ENCODE results near the gene GTPBP2. TPM values are rescaled to one million over a fixed set of nuclear protein-coding genes. Genes with fewer than 3 reads are reported as not detected.

Gene GTPBP2
- total and polyA plus RNA-seq, 2 of the 13 experiments (the other 11 are each of a cell fraction or from before 2014, with no cell fraction given), result 26.9 to 88.2 TPM

DNA sequence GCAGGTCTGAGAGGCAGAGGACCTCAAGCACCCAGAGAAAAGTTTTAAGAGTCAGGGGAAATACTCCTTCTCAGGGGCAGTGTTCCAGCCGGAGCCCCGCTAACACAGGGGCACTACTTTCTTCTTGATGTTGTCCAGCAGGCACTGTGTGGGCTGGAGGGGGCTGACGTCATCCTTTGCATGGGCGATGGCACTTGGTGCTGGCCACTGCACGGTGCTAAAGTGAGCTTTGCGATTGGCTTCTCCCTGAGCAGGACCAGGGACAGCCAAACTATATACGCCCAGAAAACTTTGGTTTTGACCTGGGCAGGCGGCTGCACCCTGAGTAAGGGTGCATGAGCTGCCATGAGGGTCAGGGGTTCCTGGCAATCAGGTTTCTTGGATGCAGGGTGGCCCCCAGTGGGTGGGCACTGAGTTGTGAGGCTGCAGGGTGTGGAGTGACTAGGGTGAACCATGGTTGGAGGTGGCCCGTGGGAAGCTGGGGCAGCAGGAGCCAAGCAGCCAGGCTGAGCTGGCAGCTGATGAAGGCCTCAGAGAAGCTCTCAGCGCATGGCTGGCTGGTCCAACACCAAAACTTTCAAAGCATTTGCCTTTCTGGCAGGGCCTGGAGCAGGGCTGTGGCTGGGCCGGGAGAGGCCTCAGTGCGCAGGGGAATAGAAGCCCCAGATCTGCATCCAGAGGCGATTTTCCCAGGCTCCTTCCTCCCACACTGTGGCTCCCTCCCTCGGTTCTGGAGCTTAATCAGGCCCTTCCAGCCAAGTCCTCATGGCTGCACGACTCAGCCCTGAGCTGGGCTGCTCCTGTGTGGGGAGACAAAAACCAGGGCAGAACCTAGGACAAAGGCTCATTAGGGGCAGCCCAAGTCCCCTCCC lies 40.2 kb upstream of the GTPBP2 start (continued):
- TF ChIP-seq, protein P1, sequence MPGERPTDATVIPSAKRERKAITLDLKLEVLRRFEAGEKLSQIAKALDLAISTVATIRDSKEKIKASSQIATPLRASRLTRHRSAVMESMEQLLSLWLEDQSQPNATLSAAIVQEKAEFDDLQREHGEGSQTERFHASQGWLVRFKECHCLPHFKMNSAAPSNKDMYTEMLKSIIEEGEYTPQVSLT (CRISPR knock-in tag; IDR thresholded peaks at IDR 0.05; ENCODE audit: borderline replicate concordance, low read depth), result no peak
- TF ChIP-seq GTF3A (CRISPR knock-in tag; conservative IDR thresholded peaks at IDR 0.05), result 0 out of 2 replicates have a peak, but pooled peaks have one; percentile 2
- TF ChIP-seq, protein P2, sequence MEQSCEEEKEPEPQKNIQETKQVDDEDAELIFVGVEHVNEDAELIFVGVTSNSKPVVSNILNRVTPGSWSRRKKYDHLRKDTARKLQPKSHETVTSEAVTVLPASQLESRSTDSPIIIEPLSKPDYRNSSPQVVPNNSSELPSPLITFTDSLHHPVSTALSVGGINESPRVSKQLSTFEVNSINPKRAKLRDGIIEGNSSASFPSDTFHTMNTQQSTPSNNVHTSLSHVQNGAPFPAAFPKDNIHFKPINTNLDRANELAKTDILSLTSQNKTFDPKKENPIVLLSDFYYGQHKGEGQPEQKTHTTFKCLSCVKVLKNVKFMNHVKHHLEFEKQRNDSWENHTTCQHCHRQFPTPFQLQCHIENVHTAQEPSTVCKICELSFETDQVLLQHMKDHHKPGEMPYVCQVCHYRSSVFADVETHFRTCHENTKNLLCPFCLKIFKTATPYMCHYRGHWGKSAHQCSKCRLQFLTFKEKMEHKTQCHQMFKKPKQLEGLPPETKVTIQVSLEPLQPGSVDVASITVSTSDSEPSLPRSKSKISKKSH (CRISPR knock-in tag; IDR thresholded peaks at IDR 0.05; ENCODE audit: borderline replicate concordance), result peak; percentile 55; the same call in 1 of the 2 replicates
- TF ChIP-seq, protein P3, sequence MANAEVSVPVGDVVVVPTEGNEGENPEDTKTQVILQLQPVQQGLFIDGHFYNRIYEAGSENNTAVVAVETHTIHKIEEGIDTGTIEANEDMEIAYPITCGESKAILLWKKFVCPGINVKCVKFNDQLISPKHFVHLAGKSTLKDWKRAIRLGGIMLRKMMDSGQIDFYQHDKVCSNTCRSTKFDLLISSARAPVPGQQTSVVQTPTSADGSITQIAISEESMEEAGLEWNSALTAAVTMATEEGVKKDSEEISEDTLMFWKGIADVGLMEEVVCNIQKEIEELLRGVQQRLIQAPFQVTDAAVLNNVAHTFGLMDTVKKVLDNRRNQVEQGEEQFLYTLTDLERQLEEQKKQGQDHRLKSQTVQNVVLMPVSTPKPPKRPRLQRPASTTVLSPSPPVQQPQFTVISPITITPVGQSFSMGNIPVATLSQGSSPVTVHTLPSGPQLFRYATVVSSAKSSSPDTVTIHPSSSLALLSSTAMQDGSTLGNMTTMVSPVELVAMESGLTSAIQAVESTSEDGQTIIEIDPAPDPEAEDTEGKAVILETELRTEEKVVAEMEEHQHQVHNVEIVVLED (CRISPR knock-in tag; IDR thresholded peaks at IDR 0.05; ENCODE audit: borderline replicate concordance), result no peak
- TF ChIP-seq, protein P4, sequence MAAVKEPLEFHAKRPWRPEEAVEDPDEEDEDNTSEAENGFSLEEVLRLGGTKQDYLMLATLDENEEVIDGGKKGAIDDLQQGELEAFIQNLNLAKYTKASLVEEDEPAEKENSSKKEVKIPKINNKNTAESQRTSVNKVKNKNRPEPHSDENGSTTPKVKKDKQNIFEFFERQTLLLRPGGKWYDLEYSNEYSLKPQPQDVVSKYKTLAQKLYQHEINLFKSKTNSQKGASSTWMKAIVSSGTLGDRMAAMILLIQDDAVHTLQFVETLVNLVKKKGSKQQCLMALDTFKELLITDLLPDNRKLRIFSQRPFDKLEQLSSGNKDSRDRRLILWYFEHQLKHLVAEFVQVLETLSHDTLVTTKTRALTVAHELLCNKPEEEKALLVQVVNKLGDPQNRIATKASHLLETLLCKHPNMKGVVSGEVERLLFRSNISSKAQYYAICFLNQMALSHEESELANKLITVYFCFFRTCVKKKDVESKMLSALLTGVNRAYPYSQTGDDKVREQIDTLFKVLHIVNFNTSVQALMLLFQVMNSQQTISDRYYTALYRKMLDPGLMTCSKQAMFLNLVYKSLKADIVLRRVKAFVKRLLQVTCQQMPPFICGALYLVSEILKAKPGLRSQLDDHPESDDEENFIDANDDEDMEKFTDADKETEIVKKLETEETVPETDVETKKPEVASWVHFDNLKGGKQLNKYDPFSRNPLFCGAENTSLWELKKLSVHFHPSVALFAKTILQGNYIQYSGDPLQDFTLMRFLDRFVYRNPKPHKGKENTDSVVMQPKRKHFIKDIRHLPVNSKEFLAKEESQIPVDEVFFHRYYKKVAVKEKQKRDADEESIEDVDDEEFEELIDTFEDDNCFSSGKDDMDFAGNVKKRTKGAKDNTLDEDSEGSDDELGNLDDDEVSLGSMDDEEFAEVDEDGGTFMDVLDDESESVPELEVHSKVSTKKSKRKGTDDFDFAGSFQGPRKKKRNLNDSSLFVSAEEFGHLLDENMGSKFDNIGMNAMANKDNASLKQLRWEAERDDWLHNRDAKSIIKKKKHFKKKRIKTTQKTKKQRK (IDR thresholded peaks at IDR 0.05; ENCODE audit: low read length), result no peak
- TF ChIP-seq ZFP82 (CRISPR knock-in tag; IDR thresholded peaks at IDR 0.05; ENCODE audit: borderline replicate concordance), result peak; percentile 55; the same call in 1 of the 2 replicates
- TF ChIP-seq, protein P5, sequence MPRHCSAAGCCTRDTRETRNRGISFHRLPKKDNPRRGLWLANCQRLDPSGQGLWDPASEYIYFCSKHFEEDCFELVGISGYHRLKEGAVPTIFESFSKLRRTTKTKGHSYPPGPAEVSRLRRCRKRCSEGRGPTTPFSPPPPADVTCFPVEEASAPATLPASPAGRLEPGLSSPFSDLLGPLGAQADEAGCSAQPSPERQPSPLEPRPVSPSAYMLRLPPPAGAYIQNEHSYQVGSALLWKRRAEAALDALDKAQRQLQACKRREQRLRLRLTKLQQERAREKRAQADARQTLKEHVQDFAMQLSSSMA (CRISPR knock-in tag; IDR thresholded peaks at IDR 0.05), result peak; percentile 83
- TF ChIP-seq AGO2 (optimal IDR thresholded peaks at IDR 0.05; ENCODE audit: low read depth, low read length), result peak; percentile 96
- TF ChIP-seq, protein P6, sequence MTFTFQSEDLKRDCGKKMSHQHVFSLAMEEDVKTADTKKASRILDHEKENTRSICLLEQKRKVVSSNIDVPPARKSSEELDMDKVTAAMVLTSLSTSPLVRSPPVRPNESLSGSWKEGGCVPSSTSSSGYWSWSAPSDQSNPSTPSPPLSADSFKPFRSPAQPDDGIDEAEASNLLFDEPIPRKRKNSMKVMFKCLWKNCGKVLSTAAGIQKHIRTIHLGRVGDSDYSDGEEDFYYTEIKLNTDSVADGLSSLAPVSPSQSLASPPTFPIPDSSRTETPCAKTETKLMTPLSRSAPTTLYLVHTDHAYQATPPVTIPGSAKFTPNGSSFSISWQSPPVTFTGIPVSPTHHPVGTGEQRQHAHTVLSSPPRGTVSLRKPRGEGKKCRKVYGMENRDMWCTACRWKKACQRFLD (CRISPR knock-in tag; IDR thresholded peaks at IDR 0.05; ENCODE audit: borderline replicate concordance), result 0 out of 2 replicates have a peak, but pooled peaks have one; percentile 31
- TF ChIP-seq NRL (CRISPR knock-in tag; IDR thresholded peaks at IDR 0.05; ENCODE audit: borderline replicate concordance), result 0 out of 2 replicates have a peak, but pooled peaks have one; percentile 39
- TF ChIP-seq POLR2AphosphoS5 (IDR thresholded peaks at IDR 0.05; ENCODE audit: low read depth, low read length), result 0 out of 2 replicates have a peak, but pooled peaks have one; percentile 20
- no peak for TF ChIP-seq TOPORS (CRISPR knock-in tag; IDR thresholded peaks at IDR 0.05)
- TF ChIP-seq ZNF670 (CRISPR knock-in tag; IDR thresholded peaks at IDR 0.05; ENCODE audit: borderline replicate concordance), result 0 out of 2 replicates have a peak, but pooled peaks have one; percentile 55
- peak; percentile 25; the same call in 1 of the 2 replicates for TF ChIP-seq ZBTB7B (CRISPR knock-in tag; IDR thresholded peaks at IDR 0.05)
- peak; percentile 20; the same call in 1 of the 2 replicates for TF ChIP-seq NFKB2 (CRISPR knock-in tag; IDR thresholded peaks at IDR 0.05; ENCODE audit: borderline replicate concordance)
- peak; percentile 52; the same call in 1 of the 2 replicates for TF ChIP-seq MEIS1 (CRISPR knock-in tag; IDR thresholded peaks at IDR 0.05; ENCODE audit: borderline replicate concordance)
- TF ChIP-seq ZNF879 (CRISPR knock-in tag; IDR thresholded peaks at IDR 0.05), result 0 out of 2 replicates have a peak, but pooled peaks have one; percentile 53
